HT1080 (cell line): ENCODE results near the gene TSHZ1. TPM values are rescaled to one million over a fixed set of nuclear protein-coding genes. Genes with fewer than 3 reads are reported as not detected.

ENCODE experiments used
- DNase-seq: peaks from one replicate; pipeline ENCODE4 v3.0.0-alpha.2; 2015; ENCODE audit warnings: low read depth
- total RNA-seq: library from RNA; depleted of rRNA; stranded (reverse); fragments of >200 nt; shearing (Covaris generic); gene quantifications from 2 replicates; pipeline ENCODE4 v1.2.3, GENCODE V29; 2014

The TSHZ1 gene
- total RNA-seq, 1 experiment from 2014 or later, result 11.8 TPM

DNA sequence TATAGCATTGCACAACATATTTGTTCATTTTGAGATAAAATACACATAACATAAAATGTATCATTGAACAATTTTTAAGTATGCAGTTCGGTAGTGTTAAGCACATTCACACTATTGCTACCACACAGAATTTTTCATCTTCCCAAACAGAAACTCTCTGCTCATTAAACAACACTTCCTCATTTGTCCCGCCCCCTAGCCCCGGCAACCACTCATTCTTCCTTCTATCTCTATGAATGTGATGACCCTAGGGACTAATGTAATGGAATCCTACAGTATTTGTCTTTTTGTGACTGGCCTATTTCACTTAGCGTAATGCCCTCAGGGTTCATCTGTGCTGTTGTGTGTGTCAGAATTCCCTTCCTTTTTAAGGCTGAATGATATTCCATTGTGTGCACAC is 95.4 kb downstream of the TSHZ1 start:
- no peak for DNase-seq

DNA sequence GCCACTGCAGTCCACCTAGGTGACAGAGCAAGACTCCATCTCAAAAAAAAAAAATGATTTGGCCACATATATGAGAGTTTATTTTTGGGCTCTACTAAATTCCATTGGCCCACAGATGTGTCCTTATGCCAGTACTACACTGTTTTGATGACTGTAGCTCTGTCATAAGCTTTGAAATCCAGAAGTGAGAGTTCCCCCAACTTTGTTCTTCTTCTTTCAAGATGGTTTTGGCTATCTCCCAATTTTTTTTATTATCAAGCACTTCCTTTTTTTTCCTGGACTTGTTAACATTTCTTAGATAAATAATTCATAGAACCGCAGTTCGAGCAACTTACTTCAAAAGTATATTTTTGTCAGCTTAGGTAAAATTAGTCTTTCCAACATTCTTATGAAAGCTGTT is 96.9 kb downstream of the TSHZ1 start:
- no peak for DNase-seq

DNA sequence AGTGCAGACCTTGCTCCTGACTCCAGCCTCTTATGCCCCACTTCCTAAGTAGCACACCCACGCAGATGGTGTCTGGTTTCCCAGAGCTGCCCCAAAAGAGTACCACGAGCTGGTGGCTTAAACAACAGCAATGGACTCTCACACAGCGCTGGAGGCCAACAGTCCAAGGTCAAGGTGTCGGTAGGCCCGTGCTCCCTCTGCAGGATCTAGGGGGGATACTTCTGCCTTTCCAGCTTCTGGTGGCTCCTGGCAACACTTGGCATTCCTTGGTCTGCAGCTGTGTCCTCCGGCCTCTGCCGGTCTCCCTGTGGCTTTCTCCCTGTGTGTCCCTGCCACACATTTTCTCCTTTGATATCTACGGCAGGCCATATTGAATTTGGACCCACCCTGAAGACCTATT is 99.0 kb downstream of the TSHZ1 start:
- peak; percentile 15 for DNase-seq

DNA sequence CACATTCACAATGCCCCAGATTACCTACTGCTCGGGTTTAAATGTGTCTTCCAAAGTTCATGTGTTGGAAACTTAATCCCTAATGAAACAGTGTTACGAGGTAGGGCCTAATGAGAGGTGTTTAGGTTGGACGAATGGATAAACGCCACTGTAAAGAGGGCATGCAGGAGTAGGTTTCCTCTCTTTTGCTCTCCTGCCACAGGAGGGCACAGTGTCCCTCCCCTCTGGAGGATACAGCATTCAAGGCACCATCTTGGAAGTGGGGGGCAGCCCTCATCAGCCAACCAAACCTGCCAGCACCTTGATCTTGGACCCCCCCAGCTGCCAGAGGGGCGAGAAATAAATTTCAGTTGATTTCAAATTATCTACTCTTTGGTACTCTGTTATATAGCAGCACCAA is 103.5 kb downstream of the TSHZ1 start:
- DNase-seq, result peak; percentile 15

DNA sequence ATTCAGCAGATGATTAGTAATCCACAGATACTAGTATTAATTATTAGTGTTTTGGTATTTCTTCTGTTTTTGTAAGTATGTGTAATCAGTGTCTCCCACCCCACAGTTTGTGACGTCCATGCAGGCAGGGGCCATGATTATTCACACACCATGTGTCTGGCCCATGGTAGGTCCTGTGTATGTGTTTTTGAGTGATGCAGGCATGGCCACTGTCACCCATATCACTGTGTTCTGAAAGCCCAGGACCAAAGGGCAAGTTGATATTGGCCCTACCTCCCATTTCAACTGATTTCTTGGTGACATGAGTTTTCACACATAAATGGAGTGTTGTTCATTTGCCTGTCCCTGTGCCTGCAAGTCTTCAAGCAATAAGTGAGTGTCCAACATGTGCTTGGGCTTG is 104.0 kb downstream of the TSHZ1 start:
- no peak for DNase-seq

DNA sequence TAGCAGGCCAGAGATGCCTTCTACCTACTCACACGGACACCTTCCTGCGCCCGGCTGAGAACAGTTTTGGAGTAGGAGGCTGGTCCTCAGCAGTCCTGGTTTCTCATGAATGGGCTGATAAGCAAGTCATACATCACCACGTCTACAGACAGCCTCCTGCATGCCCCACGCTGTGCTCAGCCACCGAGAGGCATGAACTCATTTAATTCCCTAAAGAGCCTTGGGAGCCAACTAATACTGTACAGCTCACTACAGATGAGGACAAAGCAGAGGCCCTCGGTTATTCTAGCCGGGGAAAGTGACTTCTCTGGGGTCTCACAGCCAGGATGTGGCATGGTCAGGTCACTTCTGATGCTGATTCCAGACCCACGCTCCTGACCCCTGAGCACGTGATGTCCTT is 105.6 kb downstream of the TSHZ1 start:
- DNase-seq, result no peak

DNA sequence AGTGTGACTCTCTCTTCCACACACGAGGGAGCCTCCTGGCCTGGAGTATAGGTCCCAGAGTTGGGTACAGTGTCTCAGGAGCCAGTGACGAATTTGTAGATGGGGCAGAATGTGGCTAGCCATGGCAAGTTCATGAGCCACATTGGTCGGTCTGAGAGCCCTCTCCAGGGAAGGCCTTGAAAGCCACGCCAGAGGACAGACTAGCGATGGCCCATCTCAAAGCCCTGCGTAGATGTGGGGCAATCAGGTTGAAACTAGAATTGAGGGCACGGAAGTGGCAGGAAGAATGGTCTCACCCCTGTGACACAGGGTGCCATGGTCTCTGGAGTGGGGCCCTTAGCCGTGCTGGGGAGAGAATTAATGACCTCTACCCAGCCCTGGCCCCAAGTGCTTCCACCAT is 106.2 kb downstream of the TSHZ1 start:
- DNase-seq, result no peak

DNA sequence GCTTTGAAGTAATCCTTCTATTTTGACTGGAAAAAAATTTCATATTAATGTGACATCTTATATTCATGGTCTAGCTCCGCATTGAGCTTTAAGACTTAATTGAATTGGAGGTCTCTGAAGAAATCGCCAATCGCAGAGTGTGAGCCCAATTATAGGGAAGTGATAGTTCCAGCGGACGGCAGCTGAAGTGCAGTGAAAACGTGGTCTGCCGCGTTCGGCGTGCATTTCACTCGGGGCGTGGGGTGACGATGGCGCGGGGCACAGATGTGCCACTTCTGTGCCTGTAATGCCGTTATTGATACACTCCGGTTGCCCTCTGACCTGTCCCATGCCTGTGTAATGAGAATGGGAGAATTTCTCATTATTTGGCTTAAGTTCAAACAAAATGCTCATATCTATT is 106.7 kb downstream of the TSHZ1 start:
- DNase-seq, result no peak

DNA sequence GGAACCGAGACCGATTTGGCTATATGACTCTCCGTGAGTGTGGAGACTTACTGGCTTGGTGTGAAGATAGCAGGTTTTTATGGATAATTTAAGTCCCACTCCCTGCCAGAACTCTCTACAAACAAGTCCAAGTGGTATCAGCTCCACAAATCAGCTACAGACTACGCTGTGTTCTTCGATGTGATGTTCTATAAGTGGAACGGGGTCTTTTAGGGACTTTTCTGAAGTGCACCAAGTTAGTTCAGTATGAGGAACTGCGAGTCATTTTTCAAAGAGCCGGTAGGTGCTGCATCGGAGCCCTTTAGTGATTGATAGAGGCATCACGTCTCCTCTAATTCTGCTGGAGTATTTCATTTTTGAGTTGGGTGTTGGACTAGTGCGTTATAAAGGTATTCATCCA is 107.1 kb downstream of the TSHZ1 start:
- no peak for DNase-seq

DNA sequence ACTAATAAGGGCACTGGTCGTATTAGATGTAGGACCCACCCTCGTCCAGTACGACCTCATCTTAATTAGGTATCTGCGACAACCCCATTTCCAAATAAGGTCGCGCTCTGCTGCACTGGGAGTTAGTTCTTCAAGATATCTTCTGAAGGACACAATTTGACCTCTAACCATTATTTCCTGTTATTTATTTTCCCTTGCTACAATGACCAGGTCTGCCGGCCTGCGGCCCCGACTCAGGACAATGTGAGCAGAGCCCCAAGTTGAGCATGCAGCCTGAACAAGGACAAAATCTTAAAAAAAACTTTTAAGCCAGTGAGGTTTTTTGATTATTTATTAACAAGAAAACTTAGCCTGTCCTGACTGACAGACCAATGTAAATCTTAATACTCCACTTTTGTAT is 109.3 kb downstream of the TSHZ1 start:
- DNase-seq, result no peak

DNA sequence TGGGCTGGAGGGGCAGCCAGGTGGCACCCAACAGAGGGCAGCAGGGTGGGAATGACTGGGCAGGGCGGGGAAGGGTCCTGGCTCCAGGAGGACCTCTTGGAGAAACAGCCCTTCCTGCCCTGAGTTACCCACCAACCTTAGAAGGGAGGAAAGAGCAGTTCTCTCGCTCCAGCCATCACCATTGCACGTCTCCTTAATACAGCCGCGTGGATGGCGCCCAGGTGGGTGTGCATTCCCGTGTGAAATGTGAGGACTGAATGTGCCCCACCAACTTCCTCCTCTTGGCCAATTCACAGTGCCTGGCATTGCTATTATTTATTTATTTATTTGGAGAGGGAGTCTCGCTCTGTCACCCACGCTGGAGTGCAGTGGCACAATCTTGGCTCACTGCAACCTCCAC is 109.9 kb downstream of the TSHZ1 start:
- DNase-seq, result no peak

DNA sequence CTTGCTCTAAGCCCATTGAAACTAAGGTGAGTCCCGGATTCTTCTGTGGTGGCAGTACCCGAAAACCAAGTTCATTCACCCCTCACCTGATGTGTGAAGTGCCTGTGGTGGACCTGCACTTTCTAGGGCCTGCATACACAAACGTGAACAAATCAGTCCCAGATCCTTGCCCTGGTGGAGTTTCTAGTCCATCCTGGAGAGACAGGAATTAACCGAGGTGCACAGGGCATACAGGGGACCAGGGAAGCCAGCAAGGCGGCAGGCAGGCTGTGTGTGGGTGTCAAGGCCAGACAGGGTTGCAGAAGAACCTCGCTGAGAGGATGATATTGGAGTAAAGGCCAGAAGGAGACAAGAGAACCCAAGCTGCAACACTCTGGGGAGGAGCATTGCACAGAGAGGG is 110.8 kb downstream of the TSHZ1 start:
- no peak for DNase-seq

DNA sequence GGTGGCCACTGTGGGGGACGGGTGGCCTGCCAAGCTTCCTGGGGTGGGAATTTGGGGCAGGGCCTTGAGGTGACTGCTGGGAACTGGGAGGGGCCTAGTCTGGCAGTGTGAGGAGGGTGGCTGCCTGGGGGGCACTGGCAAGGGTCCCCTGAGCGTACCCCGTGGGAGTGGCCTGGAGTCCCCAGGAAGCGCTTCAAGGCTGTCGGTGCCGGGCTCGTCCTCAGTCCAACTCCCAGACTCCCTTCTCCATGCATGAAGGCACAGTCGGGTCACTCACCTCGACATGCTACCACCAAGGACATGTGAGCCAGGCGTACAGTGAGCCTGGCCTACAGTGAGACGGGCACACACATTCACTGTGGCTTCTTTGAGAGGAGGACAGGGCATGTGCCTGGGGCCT is 111.6 kb downstream of the TSHZ1 start:
- DNase-seq, result no peak

DNA sequence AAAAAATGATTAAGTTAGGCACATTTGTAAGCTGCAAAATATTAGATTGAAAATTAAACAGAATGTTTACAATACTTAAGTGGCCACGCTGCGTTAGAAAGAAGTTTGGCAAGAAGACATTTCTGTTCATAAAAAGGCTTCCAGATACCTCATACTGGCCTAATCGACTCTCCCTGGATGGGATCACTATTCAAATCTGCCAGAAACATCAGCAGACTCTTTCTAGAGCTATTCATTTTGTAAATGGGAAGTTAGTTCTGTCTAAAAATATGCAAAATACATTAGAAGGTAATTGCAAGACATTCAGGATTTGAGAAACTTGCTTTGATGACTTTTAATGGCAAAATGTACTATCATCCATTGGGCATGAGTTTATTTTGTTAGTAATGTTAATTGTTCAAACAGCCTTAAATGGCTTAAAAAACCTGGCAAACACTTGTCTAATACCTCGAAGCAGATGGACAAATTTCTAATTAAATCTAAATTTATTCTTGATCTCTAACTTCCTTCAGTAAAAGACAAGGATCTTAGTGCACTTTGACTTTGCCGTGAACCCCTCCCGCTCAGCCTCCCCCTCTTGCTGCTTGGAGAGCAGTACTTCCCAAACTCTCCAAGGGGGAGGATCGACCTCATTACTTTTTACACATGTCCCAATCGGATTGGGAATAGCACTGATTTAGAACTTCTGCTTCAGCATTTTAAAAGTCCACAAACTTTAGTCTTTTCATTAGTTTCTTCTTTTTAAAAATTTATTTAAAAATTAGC is 113.4 kb downstream of the TSHZ1 start:
- DNase-seq, result no peak

DNA sequence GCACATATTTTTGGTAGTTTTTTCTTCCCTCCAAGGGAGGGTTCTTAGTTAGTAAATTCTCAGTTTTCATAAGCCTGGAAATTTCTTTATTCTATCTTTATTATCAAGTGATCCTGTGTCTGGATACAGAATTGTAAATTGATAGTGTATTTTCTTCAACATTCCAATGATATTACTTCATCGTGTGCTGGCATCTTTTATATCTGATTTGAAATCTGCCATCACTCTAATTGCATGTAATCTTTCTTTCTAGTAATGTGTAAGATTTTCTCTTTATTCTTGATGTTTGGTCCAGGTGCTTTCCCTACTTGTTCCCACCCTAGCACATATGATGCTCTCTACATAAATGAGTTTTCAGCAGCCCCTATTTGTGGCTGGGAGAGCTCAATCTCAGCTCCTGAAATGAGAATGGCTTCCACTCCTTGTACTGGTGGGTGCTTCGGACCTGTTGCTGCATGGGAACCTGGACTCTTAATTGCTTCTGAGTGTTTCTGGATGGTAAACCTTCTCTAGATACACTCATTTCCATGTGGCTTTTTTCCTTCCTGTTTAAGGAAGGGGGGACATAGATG is 114.2 kb downstream of the TSHZ1 start:
- no peak for DNase-seq

DNA sequence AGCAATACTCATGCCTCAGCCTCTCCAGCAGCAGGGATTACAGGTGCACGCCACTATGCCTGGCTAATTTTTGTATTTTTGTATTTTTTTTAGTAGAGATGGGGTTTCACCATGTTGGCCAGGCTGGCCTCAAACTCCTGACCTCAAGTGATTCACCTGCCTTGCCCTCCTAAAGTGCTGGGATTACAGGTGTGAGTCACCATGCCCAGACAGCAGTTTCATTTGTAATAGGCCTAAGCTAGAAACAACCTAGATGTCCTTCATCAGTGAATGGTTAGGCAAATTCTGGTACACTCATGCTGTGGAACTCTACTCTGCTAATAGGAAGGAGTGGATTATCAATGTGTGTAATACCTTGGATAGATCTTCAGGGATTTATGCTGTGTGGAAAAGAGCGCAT is 119.2 kb downstream of the TSHZ1 start:
- DNase-seq, result peak; percentile 64

DNA sequence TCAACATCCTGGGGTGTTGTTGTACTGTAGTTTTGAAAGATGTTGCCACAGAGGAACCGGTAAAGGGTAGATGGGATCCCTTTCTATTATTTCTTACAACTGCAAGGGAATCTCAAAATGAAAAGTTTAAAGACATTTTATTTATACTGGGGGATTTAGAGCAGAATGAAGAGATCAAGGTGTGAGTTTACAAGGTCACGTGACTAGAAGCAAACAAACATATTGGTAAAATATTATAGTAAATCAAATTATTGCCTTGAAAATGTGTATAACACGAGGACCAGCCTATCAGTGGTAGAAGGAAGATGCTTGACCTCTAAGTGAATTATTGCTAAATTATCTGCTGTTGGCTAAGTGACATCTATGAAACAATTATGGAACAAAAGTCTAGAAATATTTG is 119.7 kb downstream of the TSHZ1 start:
- DNase-seq, result no peak

DNA sequence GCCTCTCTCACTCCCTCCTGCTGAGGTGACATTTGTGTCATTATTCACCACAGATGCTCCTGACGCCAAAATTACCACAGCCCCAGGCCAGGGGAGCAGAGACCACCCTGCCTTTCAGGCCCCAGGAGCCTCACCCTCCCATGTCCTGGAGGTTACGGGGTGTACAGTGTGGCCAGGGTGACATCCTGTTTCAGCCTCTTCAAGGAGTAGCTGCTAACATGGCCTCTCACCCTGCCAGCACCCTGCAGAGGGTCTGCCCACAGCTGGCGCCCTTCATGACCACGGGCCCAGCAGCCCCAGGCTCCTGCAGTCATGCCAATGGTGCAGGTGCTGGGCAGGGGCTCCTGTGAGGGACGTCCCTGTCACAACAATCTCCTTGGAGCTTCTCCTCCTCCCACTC is 124.3 kb downstream of the TSHZ1 start:
- DNase-seq, result no peak

DNA sequence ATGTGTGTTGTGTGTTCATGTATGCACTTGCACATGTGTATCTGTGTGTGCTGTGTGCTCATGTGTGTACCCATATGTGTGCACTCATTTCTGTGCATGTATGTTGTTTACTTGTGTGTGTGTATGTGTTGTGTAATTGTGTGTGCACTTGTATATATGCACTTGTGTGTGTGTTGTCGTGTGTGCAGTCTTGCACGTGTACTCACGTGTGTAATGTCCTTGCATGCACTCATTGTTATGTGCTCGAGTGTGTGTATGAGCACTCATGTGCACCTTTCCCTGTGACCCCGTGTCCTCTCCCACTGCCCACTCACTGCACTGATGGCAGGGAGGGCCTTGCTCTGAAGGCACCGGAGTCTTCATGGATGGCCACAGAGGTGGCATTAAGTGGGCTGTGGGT is 124.9 kb downstream of the TSHZ1 start:
- no peak for DNase-seq

DNA sequence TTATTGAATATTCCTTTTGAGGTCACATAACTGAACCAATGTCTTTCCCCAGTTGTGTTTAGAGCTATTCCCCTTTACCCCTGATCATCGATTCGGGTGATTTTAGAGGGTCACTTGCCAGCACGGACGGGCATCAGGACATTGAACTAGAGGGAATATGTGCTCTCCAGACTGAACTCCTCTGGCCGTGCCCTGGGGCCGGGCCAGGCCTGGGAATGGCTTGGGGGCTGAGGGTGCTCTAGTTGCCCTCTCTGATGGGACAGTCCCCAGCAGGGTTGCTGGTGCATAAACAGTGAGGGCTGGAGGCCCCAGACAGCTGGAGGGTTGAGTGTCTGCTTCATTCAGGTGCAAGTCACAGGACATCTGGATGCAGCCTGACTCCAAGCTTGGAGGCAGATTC is 126.2 kb downstream of the TSHZ1 start:
- no peak for DNase-seq

DNA sequence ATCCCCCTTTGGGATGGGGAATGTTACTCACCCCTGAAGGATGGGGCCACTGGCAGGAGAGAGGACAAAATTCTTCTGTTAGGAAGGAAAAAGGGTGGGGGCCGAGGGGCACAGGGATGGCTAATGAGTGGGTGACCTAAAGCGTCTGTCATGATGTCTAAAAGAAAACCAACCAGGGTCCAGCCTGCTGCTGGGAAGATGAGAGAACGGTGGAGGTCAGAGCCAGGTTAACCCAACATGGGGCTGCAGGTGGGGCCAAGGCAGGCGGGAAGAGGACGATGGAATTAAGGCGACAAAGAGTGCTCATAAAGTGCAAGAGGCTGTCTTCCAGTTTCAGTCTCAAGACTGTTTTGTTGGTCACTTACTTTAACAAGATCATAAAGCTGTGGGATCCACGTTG is 126.8 kb downstream of the TSHZ1 start:
- no peak for DNase-seq

DNA sequence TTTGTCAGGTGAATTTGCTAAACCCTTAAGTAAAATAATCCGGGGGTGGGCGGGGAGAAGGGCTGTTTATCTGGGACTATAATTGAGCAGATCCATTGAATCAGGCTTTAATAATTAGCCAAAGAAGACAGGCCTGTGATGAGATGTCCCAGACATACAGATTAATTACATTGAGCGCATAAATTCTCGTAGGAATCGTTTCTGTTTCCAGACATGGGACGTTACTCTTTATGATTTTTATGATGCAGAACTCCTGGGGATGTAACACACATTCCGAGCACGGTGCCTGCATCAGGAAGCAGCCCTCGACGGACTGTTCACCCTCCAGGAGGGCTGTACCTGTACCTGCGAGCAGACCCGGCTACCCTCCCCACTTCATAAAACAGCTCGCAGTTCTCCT is 128.0 kb downstream of the TSHZ1 start:
- DNase-seq, result no peak
